Lower leg skin (tissue), 3 donors: ENCODE measurements around the gene PEAR1.

ENCODE experiments used
- POLR2A ChIP-seq, 2 donors: fragments of 450-650 bp; IDR thresholded peaks; one replicate each; pipeline ENCODE4 v1.6.1; 2016 to 2017; ENCODE audit warnings: antibody characterized with exemption in 2 of 2, mild to moderate bottlenecking in 1 of 2, moderate library complexity in 1 of 2
- TF ChIP-seq, protein P1 (sequence below), 3 donors: fragments of 450-650 bp; IDR thresholded peaks; one replicate each; pipeline ENCODE4 v1.5.1; 2016; ENCODE audit warnings: antibody characterized with exemption in 3 of 3, mild to moderate bottlenecking in 3 of 3, moderate library complexity in 2 of 3

- TF ChIP-seq, protein P1, sequence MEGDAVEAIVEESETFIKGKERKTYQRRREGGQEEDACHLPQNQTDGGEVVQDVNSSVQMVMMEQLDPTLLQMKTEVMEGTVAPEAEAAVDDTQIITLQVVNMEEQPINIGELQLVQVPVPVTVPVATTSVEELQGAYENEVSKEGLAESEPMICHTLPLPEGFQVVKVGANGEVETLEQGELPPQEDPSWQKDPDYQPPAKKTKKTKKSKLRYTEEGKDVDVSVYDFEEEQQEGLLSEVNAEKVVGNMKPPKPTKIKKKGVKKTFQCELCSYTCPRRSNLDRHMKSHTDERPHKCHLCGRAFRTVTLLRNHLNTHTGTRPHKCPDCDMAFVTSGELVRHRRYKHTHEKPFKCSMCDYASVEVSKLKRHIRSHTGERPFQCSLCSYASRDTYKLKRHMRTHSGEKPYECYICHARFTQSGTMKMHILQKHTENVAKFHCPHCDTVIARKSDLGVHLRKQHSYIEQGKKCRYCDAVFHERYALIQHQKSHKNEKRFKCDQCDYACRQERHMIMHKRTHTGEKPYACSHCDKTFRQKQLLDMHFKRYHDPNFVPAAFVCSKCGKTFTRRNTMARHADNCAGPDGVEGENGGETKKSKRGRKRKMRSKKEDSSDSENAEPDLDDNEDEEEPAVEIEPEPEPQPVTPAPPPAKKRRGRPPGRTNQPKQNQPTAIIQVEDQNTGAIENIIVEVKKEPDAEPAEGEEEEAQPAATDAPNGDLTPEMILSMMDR (IDR thresholded peaks at IDR 0.05): no peak
- TF ChIP-seq POLR2A (IDR thresholded peaks at IDR 0.05): no peak
These were observed 19.9 kb upstream of the PEAR1 start for GRCh38 chr1:156873659-156874058.
